ENCODE results near the gene RADX.

DNA sequence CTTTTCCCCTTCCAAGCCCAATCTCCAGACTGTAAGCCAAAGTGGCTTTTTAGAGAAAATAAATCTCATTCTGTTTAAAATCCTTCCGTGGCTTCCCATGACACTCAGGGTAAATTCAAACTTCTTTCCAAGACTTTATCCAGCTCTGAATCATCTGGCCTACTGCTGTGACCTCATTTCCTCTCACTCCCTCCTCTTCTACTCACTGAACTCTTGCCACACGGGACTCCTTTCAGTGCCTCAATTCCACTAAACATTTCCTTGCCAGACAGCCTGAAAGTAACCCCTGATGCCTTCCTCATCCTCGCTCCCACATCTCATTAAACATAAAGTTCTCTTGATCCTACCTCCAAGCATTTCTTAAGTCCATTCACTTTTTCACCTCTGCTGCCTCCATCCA is 86.9 kb downstream of the RADX start:
- TF ChIP-seq, protein P1, sequence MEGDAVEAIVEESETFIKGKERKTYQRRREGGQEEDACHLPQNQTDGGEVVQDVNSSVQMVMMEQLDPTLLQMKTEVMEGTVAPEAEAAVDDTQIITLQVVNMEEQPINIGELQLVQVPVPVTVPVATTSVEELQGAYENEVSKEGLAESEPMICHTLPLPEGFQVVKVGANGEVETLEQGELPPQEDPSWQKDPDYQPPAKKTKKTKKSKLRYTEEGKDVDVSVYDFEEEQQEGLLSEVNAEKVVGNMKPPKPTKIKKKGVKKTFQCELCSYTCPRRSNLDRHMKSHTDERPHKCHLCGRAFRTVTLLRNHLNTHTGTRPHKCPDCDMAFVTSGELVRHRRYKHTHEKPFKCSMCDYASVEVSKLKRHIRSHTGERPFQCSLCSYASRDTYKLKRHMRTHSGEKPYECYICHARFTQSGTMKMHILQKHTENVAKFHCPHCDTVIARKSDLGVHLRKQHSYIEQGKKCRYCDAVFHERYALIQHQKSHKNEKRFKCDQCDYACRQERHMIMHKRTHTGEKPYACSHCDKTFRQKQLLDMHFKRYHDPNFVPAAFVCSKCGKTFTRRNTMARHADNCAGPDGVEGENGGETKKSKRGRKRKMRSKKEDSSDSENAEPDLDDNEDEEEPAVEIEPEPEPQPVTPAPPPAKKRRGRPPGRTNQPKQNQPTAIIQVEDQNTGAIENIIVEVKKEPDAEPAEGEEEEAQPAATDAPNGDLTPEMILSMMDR (conservative IDR thresholded peaks at IDR 0.05 in 1 of 2, IDR thresholded peaks at IDR 0.05 in 1 of 2; ENCODE audit: low read depth in 1 of 2, low read length in 2 of 2) = no peak
- no peak for TF ChIP-seq EZH2 (IDR thresholded peaks at IDR 0.05; ENCODE audit: low read length, missing control alignments)
